ENCODE results near the gene PPT1.
"Not testable (repeated sequence)": the region's sequence is repeated elsewhere in the genome, so short reads cannot be mapped to it uniquely, and the experiment has no call there.

The PPT1 gene

GRCh38 chr1:40040511-40041465, 56.3 kb downstream of the PPT1 start, which contains the start of gene CAP1:
Gene CAP1, plus strand, starts transcription at chr1:40040729. Its CDS starts 18,618 bp downstream, at chr1:40059347.
- DNase-seq (ENCODE audit: low read depth): peak; percentile 91
- peak within 1 kb of the TSS; percentile 74 for H3K4me3 ChIP-seq (ENCODE audit: control insufficient read depth, low read depth, low read length)
- TF ChIP-seq CTCF (IDR thresholded peaks at IDR 0.05; ENCODE audit: control insufficient read depth, insufficient read depth, low read depth, low read length, missing control alignments): no peak

DNA sequence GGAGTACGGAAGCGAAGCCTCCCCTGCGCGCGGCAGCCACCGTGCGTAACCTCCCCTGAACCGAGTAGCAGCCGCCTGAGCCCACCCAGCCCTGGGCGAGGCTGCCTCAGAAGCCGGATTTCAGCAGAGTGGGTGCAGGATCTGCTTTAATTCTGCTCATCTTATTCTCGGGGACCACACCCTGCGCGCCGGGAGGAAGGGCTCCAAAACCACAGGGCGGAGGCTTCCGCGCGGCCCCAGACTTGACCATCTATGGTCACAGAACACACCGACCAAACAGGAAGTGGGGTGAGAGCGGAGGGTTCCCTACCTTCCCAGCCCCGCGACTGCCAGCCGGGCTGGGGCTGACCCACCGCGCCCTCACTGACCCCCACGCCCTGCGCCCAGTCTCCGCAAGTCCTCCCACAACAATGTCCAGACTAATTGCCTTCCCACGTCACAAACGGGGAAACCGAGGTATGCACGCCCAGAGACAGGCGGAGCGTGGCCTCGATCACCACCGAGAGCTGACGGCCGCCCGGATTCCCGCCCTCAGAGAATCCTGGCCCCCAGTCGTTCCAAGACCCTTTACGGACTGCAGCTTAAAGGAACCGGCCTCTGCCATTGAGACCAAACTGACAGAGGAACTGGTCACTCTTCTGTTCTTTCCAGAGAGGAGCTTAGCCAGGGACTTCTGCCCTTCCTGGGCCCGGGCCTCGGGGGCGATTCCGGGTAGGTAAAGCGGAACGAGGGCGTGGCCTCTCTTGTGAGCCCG, 57.1 kb downstream of the PPT1 start:
- peak; percentile 33 for DNase-seq (ENCODE audit: low read depth)
- TF ChIP-seq CTCF (IDR thresholded peaks at IDR 0.05; ENCODE audit: control insufficient read depth, insufficient read depth, low read depth, low read length, missing control alignments): no peak
- H3K4me3 ChIP-seq (ENCODE audit: control insufficient read depth, low read depth, low read length): peak overlapping the region; percentile 64

DNA sequence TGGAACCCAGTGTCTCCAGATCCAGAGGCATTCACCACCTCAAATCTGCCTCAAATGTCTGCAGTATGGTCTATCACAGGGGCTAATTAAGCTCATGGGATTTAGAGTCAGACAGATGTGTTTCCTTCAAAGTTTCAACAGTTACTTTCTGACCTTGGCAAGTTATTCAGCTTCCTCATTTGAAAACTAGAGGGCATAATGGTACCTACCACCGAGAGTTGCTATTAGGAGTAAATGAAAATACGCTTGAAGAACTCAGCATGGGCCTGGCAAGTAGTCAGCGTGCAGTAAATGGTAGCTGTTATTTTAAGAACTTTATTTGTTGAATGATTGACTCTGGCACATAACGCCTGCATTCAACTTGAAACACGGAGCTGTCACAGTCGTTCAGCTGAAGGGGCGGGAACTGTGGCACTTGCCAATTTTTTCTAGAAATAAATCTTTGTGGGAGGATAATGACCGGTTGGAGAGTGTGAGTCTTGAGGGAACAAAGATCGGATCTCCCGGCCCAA, 57.8 kb downstream of the PPT1 start:
- TF ChIP-seq CTCF (IDR thresholded peaks at IDR 0.05; ENCODE audit: control insufficient read depth, insufficient read depth, low read depth, low read length, missing control alignments): peak; percentile 26
- DNase-seq (ENCODE audit: low read depth): no peak
- peak overlapping the region; percentile 64 for H3K4me3 ChIP-seq (ENCODE audit: control insufficient read depth, low read depth, low read length)

DNA sequence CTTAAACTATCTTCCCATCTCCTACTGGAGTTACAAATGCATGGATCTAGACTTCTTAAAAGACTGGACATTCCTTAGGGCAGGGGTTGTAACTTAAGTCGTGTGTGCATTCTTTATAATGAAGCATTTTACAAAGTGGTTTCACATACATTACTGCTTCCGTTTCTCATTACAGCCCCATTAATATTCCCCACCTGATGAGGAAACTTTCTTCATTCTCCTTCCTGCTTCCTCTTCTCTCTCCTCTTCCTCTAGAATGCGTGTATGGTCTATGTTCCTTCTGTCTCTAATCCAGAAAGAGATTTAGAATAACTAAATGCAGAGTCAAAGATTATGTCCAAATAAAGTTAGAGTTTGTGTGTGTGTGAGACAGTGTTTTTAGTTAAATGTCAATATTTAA, 58.4 kb downstream of the PPT1 start:
- H3K4me3 ChIP-seq (ENCODE audit: control insufficient read depth, low read depth, low read length): no peak overlapping the region
- TF ChIP-seq CTCF (IDR thresholded peaks at IDR 0.05; ENCODE audit: control insufficient read depth, insufficient read depth, low read depth, low read length, missing control alignments): no peak
- no peak for DNase-seq (ENCODE audit: low read depth)

GRCh38 chr1:40037254-40037653, 59.8 kb downstream of the PPT1 start:
- H3K4me3 ChIP-seq (ENCODE audit: control insufficient read depth, low read depth, low read length); DNase-seq (ENCODE audit: low read depth): not testable (repeated sequence)

DNA sequence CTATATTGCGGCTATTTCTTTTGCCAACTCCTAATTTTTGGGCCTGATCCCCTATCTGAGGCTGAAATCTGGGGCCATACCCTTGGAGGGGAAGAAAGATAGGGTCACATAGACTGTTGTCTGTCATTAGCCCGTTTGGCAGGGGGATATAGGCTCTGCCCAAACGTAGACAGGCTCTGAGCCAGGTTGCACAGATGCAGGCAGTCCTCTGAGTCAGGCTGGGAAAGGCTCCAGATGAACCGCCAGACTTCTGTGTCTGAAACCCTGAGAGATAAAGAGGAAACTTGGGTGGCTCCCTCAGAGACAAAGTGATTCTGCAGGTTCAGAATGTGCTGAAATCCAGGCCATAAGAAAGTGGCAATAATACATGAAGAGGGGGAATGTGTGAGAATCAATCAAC, 60.5 kb downstream of the PPT1 start:
- no peak overlapping the region for H3K4me3 ChIP-seq (ENCODE audit: control insufficient read depth, low read depth, low read length)
- DNase-seq (ENCODE audit: low read depth): no peak
- TF ChIP-seq CTCF (IDR thresholded peaks at IDR 0.05; ENCODE audit: control insufficient read depth, insufficient read depth, low read depth, low read length, missing control alignments): no peak

All from AG09309 (cell line).